Right ventricle myocardium inferior (tissue), 1 donor: ENCODE measurements around the gene TOR2A. TPM values are rescaled to one million over a fixed set of nuclear protein-coding genes. Genes with fewer than 3 reads are reported as not detected.

Experiments
- ATAC-seq: fragments of 200-7000 bp; cut with Tn5 transposase; one replicate; pipeline ENCODE4 v1.9.1; 2020; ENCODE audit warnings: mild to moderate bottlenecking, moderate library complexity
- DNase-seq: peaks from one replicate; pipeline ENCODE4 v3.0.0; 2021; ENCODE audit errors: missing footprints
- intact Hi-C: fragments of 100-400 bp; cut with DNase I; formaldehyde crosslinking; loops from one replicate; pipeline ENCODE4 v1.11.0; 2022
- total RNA-seq: library from RNA; stranded (reverse); fragmentation: NEBNext Ultra II Directional; extraction: Animal tissue kit (Norgen Biotek cat#: 25700); gene quantifications from one replicate; pipeline ENCODE4 v1.2.1, GENCODE V29; 2021
- donor health status: DM: no; HTN: yes; CAD: no; lungs with severe emphysema.

The TOR2A gene
- total RNA-seq, 1 donor from 2014 or later, result 3.8 TPM

DNA sequence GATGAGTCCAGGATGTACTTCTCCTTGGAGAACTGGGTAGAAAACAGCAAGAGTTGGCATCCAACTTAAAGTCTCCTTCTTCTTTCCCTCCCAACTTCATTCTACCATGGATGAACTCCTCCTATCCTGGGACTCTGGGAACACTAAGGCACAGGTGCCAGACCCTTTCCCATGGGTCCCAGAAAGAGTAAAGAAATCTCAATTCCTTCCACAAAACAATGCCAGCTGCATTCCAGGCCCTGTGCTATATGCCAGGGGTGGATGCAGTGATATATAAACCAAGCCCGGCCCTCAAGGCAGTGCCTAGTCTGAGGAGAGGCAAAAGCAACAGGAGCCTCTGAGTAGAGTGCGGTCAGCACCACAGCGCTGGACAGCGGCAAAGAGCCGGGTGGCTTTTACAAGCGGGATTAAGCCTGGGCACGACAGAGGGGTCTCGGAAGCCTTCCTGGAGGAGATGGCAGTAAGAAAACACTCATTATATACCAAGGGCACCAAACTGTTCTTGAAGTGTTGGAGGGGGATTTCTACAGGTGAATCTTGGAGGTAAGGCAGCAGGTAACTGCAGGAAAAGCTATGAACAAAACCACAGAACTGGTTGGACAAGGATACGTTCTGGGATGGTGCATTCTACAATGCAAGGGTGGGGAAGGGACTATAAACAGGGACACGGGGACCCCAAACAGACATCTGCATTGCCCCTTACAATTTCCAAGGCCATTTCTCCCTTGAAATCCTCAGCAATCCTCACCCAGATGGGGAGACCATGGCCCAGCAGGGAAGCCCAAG lies 16.4 kb upstream of the TOR2A start:
- DNase-seq (no peak), ATAC-seq (peak; percentile 47)
- intact Hi-C loops, result no loop called here

DNA sequence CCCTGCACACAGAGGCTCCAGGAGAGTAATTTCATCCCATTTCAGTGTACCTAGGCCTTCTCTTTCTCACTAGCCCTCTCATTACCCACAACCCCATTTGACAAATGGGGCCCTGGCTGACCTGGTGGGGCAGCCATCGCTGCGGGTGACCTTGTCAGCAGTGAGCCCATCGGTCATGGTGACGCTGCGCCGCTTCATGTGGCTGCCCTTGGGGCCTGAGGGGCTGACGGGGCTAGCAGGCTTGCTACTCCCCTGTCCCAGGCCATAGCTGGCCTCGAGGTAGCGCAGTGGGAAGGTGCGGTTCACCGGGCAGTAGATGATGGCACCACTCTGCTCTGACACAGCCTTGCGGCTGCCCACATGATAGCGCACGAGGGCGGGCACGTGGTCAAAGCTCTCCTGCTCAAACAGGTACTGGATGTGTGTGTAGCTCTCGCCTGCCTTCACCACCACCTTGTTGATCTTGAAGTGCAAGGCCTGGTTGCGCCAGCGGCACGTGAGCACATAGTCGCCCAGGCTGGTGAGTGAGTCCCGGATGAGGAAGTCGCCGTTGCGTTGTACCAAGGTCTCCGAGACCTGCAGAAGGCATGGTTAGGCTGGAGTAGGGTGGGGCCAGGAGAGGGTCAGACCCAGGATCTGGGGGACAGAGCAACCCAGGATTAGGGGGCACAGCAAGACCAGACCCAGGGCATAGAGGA lies 14.1 kb upstream of the TOR2A start:
- no peak for DNase-seq
- intact Hi-C loops, result no loop called here
- ATAC-seq, result no peak

DNA sequence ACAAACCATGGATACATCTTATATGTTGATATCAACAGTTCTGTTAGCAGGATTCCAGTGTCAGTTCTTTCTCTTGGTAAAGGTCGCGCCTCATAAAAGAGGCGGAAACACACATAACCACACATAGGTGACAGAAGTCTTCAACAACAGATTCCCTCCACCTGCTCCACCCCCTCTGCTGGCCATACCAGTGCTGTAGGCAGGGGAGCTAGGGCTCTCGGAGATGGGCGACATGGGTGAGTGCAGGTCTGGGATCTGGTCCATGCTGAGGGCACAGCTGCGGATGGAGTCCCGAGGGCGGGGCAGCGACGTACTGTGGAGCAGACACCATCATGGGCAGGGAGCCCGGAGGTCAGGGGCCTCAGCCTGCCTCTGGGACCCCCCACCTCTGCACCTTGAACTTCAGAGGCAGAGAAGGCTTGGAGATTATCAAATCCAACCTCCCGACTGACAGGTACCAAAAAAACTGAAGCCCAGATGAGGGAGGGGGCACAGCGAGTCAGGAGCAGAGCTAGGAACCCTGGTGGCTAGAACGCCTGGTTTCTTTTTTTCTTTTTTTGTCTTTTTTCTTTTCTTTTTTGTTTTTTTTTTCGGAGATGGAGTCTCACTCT lies 12.0 kb upstream of the TOR2A start:
- intact Hi-C loops, result no loop called here
- DNase-seq, result no peak
- ATAC-seq, result no peak

DNA sequence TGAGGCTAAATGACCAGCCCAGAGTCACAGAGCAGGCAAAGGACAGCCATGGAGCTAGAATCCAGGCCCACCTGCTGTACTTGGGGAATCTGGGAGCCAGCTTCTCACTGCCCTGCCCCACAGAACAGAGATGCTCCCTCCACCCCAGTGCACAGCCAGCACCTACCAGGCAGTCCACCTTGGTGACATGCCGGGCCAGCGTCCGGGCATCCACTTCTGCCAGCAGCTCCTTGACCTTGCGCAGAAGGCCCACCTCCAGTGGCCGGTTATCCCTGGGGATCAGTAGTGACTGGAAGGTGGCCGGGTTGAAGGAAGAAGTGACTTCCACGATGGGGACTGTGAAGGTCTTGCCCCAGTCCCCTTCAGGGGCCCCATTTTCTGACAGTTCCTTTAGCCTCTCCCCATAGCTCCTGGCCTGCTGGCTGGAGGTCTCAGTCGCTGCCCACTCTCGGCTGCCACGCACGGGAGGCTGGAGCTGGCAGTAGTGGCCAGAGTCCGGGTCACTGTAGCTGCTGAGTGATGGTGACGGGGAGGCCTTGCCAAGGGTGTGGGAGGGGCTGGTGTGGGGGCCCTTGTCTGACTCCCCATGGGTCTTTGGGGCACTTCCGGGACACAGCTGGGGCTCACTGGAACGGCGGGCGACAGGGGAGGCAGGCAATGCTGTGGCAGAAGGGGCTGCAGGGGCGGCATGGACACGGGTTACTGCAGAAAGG lies 9.5 kb upstream of the TOR2A start:
- DNase-seq (no peak), ATAC-seq (no peak)
- intact Hi-C loops, result no loop called here

DNA sequence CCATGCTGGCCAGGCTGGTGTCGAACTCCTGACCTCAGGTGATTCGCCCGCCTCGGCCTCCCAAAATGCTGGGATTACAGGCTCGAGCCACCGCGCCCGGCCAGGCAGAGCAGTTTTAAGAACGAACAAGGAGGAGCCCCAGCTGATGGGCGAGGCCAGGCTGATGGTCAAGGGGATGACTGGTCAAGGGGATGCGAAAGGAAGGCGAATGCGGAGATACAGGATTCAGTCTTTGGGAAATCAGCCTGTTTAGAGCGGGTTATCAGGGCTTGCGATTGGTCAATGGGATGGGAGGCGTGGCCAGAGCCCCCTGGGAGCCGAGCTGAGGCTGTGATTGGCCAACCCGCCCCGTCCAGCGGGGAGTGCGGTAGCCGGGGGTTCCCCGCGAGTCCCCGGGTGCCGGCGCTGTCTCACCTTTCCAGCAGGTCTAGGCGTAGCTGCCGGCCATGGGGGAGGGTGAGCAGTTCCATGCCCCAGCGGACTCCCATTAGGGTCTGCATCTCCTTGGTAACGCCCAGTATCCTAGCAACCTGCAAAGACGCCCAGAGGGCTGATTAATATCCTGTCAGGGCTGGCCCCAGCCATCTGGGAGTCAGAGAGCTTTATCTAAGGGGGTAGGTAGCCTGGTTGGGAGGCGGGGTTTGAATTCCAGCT lies 7.5 kb upstream of the TOR2A start:
- DNase-seq, result no peak
- intact Hi-C loops, result no loop called here
- ATAC-seq, result no peak

DNA sequence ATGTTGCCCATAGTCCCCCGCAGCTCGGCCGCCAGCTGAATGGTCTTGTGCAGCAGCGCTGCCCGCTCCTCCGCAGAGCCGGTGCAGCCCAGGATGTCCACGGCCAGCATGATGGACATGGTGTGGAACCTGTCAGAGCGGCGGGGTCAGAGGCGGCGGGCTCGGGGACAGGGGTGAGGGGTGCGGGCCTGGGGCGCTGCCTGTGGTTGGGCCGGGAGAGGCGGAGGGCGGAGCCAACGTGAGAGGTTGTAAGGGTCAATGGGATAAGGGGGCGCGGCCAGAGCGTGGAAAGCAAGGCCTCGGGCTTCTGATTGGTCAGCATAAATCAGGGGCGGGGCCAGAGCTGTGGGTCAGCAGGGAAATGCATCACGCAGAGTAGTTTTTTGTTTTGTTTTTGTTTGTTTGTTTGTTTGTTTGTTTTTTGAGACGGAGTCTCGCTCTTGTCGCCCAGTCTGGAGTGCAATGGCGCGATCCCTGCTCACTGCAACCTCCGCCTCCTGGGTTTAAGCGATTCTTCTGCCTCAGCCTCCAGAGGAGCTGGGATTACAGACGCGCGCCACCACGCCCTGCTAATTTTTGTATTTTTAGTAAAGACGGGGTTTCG lies 6.8 kb upstream of the TOR2A start:
- peak; percentile 86 for DNase-seq
- intact Hi-C loops, result no loop called here
- ATAC-seq, result peak; percentile 73

DNA sequence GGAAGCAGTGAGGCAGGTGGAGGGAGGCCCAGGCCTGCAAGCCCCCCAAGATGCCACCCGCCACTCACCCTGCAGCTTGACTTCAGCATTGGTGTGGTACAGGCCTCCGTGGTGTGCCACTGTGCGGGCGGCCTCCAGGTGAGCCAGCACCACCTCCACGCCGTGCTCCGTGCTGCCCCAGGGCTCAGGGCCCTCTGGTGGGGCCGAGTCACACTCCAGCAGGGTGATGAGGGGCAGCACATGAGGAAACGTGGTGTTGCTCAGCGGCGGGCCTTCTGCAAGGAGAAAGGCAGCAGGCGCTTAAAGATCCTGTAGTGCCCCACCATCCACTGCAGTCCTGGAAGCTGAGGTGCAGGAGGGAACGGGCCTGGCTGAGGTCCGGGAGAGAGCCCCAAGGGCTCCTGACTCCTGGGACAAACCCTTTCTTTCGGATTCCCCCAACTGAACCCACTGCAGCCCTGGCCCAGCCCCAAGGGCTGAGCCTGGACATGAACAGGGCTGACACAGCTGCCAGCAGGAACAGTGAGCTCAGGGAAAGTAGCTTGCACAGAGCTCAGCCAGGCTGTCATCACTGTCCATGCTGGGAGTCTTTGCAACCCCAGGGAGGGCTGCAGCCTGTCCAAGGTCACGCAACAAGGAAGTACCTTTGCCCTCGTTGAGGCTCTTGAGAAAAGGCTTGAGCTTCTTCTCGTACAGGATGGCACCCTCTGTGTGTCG lies 4.7 kb upstream of the TOR2A start:
- intact Hi-C loops, result no loop called here
- DNase-seq (peak; percentile 80), ATAC-seq (peak; percentile 40)

DNA sequence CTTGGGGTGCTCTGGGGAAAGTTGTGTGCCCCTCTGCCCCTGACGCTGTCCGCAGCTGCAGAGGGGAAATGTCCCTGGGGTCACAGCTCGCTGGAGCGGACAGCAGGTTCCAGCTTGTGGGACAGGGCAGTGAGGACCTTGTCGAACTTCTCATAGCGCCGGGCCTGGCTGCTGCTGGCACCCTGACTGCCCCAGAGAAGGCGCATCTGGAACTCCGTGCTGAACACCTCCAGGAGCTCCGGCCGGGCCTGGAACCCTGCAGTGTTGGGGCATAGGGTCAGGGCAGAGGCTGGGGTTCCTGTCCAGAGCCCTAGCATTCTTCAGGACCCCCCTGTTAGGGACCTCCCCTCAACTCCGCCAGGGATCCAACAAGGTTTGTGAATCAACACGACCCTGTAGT lies 3.6 kb upstream of the TOR2A start:
- intact Hi-C loops, result no loop called here
- ATAC-seq, result no peak

DNA sequence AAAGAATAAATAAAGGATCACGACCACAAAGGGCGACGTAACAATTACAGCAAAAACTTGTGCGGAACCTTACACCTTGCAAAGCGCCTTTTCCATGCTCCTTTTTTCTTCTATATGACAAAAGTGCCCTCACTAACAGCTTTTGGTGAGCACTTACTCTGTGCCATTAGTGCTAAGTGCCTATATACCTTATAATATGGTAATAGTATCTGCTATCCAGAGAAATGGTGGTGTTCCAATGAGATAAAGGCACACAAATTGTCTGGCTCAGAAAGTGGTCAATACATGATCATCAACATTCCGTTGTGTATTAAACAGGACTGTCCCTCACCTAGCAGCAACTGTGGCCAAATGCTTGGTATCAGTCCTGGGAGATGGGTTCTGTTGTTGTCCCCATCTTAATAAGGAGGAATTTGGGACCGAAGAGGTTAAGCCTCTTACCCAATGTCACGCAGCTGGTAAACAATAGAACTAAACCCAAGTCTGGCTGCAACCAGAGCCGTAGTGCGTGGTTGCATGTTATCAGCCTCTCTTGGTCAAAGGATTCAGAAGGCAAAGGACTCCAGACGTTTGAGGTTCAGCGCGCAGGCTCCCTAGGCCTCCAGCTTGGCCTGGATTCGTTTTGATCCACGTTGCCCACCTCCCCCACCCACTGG lies 564 bp upstream of the TOR2A start:
- ATAC-seq (no peak), DNase-seq (no peak)
- intact Hi-C loops, result loop anchor here (1.0 to 2.0 kb wide), 3 partner anchors 50 to 186 kb away; no protein-coding TSS in a partner anchor

More for the DNA sequence above, 3.6 kb upstream of the TOR2A start:
- DNase-seq, result no peak

DNA sequence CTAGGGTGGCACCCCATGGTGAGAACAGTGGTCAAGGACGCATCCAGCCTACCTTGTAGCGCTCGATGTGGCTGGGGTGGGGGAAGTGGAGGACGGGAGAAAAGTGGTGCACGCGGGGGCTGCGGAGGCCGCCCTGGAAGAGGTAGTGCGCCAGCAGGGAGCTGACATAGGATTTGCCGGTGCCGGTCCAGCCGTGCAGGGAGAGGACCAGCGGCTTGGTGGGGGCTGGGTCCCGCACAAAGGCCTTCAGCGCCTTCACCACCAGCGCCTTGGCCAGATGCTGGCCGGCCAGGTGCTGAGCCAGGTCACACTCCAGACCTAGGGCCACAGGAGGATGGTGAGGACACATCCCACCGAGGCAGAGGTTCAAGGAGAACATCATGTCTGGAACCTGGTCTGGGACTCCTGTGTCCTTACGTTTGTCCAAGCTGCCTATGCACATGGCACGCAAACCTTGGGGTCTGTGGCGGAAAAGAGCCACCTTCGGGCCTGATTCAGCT lies 797 bp downstream of the TOR2A start:
- ATAC-seq (no peak), DNase-seq (no peak)
- intact Hi-C loops, result loop anchor here (1.0 to 2.0 kb wide), 2 partner anchors 136 to 147 kb away; no protein-coding TSS in a partner anchor

DNA sequence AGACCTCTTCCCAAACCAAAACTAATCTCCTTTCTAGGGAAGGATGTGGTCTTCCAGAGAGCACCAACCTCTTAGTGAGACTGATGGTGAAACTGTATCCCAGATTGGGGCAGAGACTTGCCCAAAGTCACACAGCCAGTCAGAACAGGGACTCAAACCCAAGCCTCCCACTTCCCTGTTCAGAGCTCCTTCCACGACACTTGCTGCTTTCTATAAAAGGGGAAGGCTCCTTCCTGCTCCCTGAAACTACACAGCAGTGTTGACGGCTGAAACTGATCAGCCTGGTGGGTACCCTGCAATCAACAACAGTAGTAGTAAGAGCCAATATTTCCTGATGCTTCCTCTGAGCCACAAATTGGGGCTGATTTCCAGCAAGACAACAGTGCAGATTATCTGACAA lies 1.5 kb downstream of the TOR2A start:
- DNase-seq (no peak), ATAC-seq (no peak)
- intact Hi-C loops, result loop anchor here (1.0 to 2.0 kb wide), 2 partner anchors 137 to 147 kb away; no protein-coding TSS in a partner anchor

DNA sequence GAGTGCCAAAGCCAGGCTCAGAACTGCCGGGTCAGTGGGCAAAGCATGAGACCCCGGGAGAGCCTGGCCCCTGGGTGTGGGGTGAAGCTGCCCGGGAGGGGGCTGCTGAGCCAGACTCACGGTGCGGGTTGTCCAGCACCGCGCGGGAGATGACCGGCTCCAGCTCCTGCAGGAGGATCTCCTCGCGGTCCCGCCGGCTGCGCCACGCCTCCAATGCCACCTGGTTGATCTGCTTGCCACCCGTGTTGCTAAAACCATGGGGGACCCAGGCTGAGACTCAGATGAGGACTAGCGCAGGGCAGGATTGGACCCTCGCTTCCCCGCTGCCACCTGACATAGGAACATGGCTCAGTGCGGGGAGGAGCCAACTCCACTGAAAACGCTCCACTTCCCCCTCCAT lies 2.6 kb downstream of the TOR2A start:
- intact Hi-C loops, result no loop called here
- ATAC-seq (no peak), DNase-seq (no peak)

DNA sequence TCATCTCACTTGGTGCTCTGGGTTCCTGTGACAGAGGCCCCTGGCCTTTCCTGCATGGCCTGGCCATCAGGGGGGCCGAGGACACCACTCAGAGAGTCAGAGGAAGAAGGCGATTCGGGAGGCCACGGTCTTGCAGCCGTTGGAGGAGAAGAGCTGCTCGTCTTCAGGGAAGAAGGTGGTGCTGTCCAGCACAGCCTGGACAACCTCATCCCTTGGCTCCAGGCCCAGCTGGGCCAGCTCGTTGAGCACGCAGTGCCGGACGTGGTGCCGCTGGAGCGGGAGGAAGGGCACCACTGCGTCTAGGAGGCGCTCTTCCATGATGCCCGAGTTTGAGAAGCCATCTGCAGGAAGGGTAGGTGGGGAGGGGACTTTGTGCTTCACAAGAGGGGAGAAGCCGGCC lies 3.2 kb downstream of the TOR2A start:
- DNase-seq (no peak), ATAC-seq (no peak)
- intact Hi-C loops, result no loop called here

DNA sequence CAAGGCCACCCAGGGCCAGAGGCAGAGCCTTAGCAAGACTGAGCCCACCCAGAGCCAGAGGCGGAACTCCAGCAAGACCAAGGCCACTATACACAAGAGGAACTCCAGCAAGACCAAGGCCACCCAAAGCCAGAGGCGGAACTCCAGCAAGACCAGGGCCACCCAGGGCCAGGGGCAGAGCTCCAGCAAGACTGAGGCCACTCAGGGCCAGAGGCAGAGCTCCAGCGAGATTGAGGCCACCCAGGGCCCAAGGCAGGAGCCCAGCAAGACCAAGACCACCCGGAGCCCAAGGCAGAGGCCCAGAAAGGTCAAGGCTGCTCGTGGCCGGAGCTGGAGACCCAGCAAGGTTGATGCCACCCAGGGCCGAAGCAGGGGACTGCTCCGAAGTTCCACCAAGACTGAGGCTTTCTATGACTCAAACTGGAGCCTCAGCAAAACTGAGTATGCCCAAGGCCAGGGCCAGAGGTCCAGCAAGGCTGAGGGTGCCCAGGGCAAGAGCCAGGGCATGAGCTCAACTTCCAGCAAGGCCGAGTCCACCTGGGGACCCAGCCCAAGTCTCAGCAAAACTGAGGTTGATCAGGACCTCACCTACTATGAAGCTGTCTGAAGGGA lies 4.2 kb downstream of the TOR2A start:
- intact Hi-C loops, result no loop called here
- ATAC-seq, result no peak
- DNase-seq, result no peak

DNA sequence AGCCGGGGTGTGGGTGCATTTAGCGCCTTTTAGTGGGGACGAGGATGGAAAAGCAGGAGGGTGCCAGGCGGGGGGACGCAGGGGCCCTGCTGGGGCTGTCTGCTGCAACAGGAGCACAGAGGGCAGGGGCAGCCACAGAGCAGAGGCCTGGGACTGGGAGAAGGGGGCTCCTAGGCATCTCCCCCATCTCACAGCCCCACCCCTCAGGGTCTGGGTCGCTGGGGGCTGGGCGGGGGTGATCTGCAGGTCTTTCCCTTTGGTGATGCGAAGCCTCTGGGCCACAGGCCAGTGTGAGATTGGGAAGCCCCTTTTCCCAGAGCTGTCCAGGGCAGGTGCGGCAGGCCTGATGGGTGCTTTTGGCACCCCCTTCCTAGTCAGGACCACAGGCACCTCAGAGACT lies 4.8 kb downstream of the TOR2A start:
- no peak for DNase-seq
- no peak for ATAC-seq
- intact Hi-C loops, result no loop called here

DNA sequence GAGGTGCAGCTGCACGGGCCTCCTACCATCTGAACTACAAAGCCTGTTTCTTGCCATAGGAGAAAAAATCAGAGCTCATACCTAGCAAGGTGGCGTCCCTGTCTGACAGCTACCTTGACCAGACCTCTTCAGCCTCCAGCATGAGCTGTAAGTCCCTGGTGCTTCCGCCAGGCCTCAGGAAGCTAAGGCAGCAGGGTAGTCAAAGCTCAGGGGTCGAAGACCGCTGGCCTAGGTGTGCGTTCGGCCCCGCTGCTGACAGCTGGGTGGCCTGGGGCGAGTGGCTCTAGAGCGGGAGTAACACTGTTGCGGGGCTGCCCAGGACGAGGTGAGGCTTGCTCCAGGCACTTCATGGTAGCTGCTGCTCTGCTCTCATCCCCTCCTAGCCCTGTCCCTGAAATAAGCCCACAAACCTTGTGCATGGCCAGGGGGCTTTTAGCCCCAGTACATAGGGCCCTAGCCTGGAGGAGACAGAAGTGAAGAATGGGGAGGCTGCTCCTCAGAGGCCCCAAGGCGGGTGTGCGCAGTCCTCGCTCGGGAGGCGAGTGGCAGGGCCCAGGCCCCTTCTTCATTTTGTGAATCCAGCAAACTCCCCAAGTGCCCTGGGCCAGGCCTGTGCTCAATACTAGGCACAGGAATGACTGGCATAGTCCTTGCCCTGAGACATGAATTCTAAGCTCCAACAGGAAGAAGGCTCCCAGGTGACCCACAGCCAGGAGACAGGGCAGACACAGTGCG lies 5.4 kb downstream of the TOR2A start:
- intact Hi-C loops, result no loop called here
- DNase-seq, result no peak
- no peak for ATAC-seq
